IMR-90 (cell line): Measurements from ENCODE around the gene CELF5. TPM values are rescaled to one million over a fixed set of nuclear protein-coding genes. Genes with fewer than 3 reads are reported as not detected.

ENCODE experiments used
- ATAC-seq: fragments of 200-7000 bp; cut with Tn5 transposase; 2 replicates; pipeline ENCODE4 v1.9.1; 2020; ENCODE audit warnings: low read depth, mild to moderate bottlenecking, moderate library complexity
- BruUV-seq: library from RNA; stranded (reverse); fragments of 400-500 nt; replicated peaks from 2 replicates; lab custom pipeline; 2021; lab: Mats Ljungman, UMichigan
- CTCF ChIA-PET: fragments of 300-600 bp; formaldehyde crosslinking; extraction: SDS; loops from one replicate; lab custom pipeline; 2021; ENCODE audit warnings: antibody characterized with exemption; lab: Yijun Ruan, JAX
- POLR2A ChIA-PET: fragments of 300-600 bp; sonication (Branson Sonifier 250); formaldehyde crosslinking; loops from one replicate; lab custom pipeline; 2022; ENCODE audit warnings: antibody characterized with exemption; ENCODE audit not compliant: unreplicated experiment; lab: Charles Lee
- DNase-seq: peaks from one replicate; pipeline ENCODE4 v3.0.0; 2013
- H2AFZ ChIP-seq: replicated peaks from 2 replicates; pipeline ENCODE3; 2013; ENCODE audit warnings: low read length, mild to moderate bottlenecking; ENCODE audit not compliant: poor library complexity
- H2AK5ac ChIP-seq: 2 replicates; pipeline ENCODE4 v1.6.1; 2013; ENCODE audit warnings: low read depth, low read length, inconsistent platforms
- H2AK9ac ChIP-seq: replicated peaks from 2 replicates; pipeline ENCODE3; 2013; ENCODE audit warnings: mild to moderate bottlenecking, low read depth, low read length, moderate library complexity; ENCODE audit not compliant: poor library complexity
- H2BK120ac ChIP-seq: 2 replicates; pipeline ENCODE4 v1.6.1; 2013; ENCODE audit warnings: low read depth, low read length, inconsistent platforms
- H2BK15ac ChIP-seq: 3 replicates; pipeline ENCODE4 v1.6.1; 2013; ENCODE audit warnings: low read depth, low read length, inconsistent platforms
- H2BK20ac ChIP-seq: 2 replicates; pipeline ENCODE4 v1.6.1; 2013; ENCODE audit warnings: low read depth, mild to moderate bottlenecking, inconsistent platforms, low read length, moderate library complexity
- H2BK5ac ChIP-seq: 2 replicates; pipeline ENCODE4 v1.6.1; 2013; ENCODE audit warnings: mild to moderate bottlenecking, low read depth, low read length, inconsistent platforms; ENCODE audit not compliant: poor library complexity, severe bottlenecking
- H3K14ac ChIP-seq: replicated peaks from 2 replicates; pipeline ENCODE4 v1.6.1; 2013; ENCODE audit warnings: low read depth, low read length, inconsistent platforms
- H3K18ac ChIP-seq: 2 replicates; pipeline ENCODE4 v1.6.1; 2013; ENCODE audit warnings: low read depth, low read length, control low read depth
- H3K23ac ChIP-seq: 2 replicates; pipeline ENCODE4 v1.6.1; 2013; ENCODE audit warnings: low read depth, low read length, inconsistent platforms
- H3K27ac ChIP-seq: 2 replicates; pipeline ENCODE4 v1.5.1; 2013; ENCODE audit warnings: mild to moderate bottlenecking, control low read depth, low read length; ENCODE audit not compliant: insufficient read depth
- H3K27me3 ChIP-seq: 2 replicates; pipeline ENCODE4 v1.6.1; 2013; ENCODE audit warnings: low read length; ENCODE audit not compliant: control insufficient read depth, insufficient read depth
- H3K36me3 ChIP-seq: 2 replicates; pipeline ENCODE4 v1.6.1; 2013; ENCODE audit warnings: low read length, mixed read lengths; ENCODE audit not compliant: control insufficient read depth, insufficient read depth
- H3K4ac ChIP-seq: 2 replicates; pipeline ENCODE4 v1.6.1; 2013; ENCODE audit warnings: low read depth, low read length, inconsistent platforms
- H3K4me1 ChIP-seq: 2 replicates; pipeline ENCODE4 v1.6.1; 2013; ENCODE audit warnings: low read length, mixed read lengths; ENCODE audit not compliant: control insufficient read depth, insufficient read depth
- H3K4me2 ChIP-seq: 2 replicates; pipeline ENCODE4 v1.6.1; 2013; ENCODE audit warnings: low read depth, mild to moderate bottlenecking, control low read depth, low read length, moderate library complexity
- H3K4me3 ChIP-seq: 2 replicates; pipeline ENCODE4 v1.5.1; 2013; ENCODE audit warnings: low read depth, mild to moderate bottlenecking, control low read depth, low read length, moderate library complexity; ENCODE audit not compliant: insufficient read depth
- H3K56ac ChIP-seq: 2 replicates; pipeline ENCODE4 v1.6.1; 2013; ENCODE audit warnings: low read length, inconsistent platforms; ENCODE audit not compliant: insufficient read depth; ENCODE audit errors: extremely low read depth
- H3K79me1 ChIP-seq, 2 experiments: 2 replicates each; pipeline ENCODE4 v1.6.1; 2013; ENCODE audit warnings: low read length in 2 of 2, inconsistent platforms in 1 of 2, low read depth in 1 of 2
- H3K9ac ChIP-seq: 2 replicates; pipeline ENCODE4 v1.6.1; 2013; ENCODE audit warnings: low read depth, low read length, control low read depth
- H3K9me1 ChIP-seq: 2 replicates; pipeline ENCODE4 v1.6.1; 2013; ENCODE audit warnings: low read length, inconsistent platforms; ENCODE audit not compliant: insufficient read depth
- H3K9me3 ChIP-seq: 2 replicates; pipeline ENCODE4 v1.6.1; 2013; ENCODE audit warnings: low read length; ENCODE audit not compliant: control insufficient read depth, insufficient read depth
- H4K20me1 ChIP-seq: 2 replicates; pipeline ENCODE4 v1.6.1; 2013; ENCODE audit warnings: low read length, inconsistent platforms; ENCODE audit not compliant: insufficient read depth
- H4K5ac ChIP-seq: 2 replicates; pipeline ENCODE4 v1.6.1; 2013; ENCODE audit warnings: mild to moderate bottlenecking, low read depth, low read length, control low read depth
- H4K8ac ChIP-seq, 2 experiments: 2 replicates each; pipeline ENCODE4 v1.6.1; 2013; ENCODE audit warnings: low read depth in 2 of 2, low read length in 2 of 2, control low read depth in 1 of 2, inconsistent platforms in 1 of 2
- H4K91ac ChIP-seq: 2 replicates; pipeline ENCODE4 v1.6.1; 2013; ENCODE audit warnings: low read depth, low read length, inconsistent platforms; ENCODE audit not compliant: insufficient read depth
- CHD1 ChIP-seq: IDR thresholded peaks from 2 replicates; pipeline ENCODE4 v1.6.1; 2012; ENCODE audit warnings: low read depth, low read length, improper control_type of control experiment
- MAFK ChIP-seq: IDR thresholded peaks from 2 replicates; pipeline ENCODE4 v1.6.1; 2012; ENCODE audit warnings: low read depth, low read length, improper control_type of control experiment
- MXI1 ChIP-seq: IDR thresholded peaks from 2 replicates; pipeline ENCODE4 v1.6.1; 2012; ENCODE audit warnings: low read depth, mild to moderate bottlenecking, low read length, moderate library complexity, borderline replicate concordance
- RFX5 ChIP-seq: IDR thresholded peaks from 2 replicates; pipeline ENCODE4 v1.8.0; 2012; ENCODE audit warnings: low read depth, mild to moderate bottlenecking, low read length, moderate library complexity
- WGBS, 2 experiments: methylation state at CpG; one replicate each; pipeline versions ENCODE4 v1.1.5 to v1.1.7; 2013; ENCODE audit warnings: missing lambda C conversion rate in 2 of 2; ENCODE audit not compliant: insufficient read length in 1 of 2; ENCODE audit errors: extremely low coverage in 2 of 2; 5-methylcytosine and 5-hydroxymethylcytosine counted together
- dilution Hi-C: fragments of 300-500 bp; cut with HindIII; formaldehyde crosslinking; loops from one replicate; pipeline ENCODE4 v1.14.3; 2018; ENCODE audit warnings: low sequenced_read_pairs; ENCODE audit not compliant: unreplicated experiment
- in situ Hi-C: fragments of 300-500 bp; cut with MboI; formaldehyde crosslinking; loops from 3 replicates; pipeline ENCODE4 v1.14.3; 2019; ENCODE audit warnings: low sequenced_read_pairs, inconsistent platforms, mixed read lengths
- intact Hi-C: fragments of 100-400 bp; cut with micrococcal nuclease; formaldehyde crosslinking; loops from 2 replicates; pipeline ENCODE4 v1.10.0; 2022
- polyA plus RNA-seq, 3 experiments: library from polyadenylated mRNA; depleted of rRNA; stranded (reverse); fragments of >200 nt; gene quantifications; 2 replicates each; pipeline ENCODE4 v1.2.3, GENCODE V29; 2012; ENCODE audit warnings: low replicate concordance in 1 of 3
- total RNA-seq: library from RNA; depleted of rRNA; stranded (reverse); fragments of >200 nt; gene quantifications from 2 replicates; pipeline ENCODE4 v1.2.3, GENCODE V29; 2012
- TF ChIP-seq, protein P1 (sequence below): fragments of 150-350 bp; IDR thresholded peaks from 2 replicates; pipeline ENCODE4 v1.6.1; 2017; ENCODE audit warnings: mild to moderate bottlenecking, antibody characterized with exemption, low read length, low read depth

CELF5 gene
- total and polyA plus RNA-seq, 2 of the 4 experiments (the other 2 are of a cell fraction) = 0.02 TPM; not detected in 1

DNA sequence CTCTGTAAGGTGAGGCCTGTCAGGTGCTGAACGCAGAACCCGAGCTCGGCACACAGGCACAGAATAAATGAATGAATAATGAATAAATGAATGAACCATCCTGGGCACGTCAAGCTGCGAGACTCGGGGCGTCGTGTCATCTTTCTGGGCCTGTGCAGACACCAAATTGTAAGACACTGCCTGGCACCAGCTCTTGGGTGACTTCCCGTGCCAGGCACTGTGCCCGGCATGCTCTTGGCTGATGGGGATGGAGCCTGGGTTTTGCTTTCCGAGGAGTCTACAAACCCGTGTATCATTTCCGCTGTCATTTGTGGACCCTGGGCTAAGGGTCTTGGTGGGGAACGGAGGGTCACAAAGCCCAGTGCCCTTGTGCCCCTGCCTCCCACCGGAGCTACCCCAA lies 43.9 kb downstream of the CELF5 start:
- no peaks in the 10 kb centered on the region for H3K79me1 ChIP-seq
- H4K91ac ChIP-seq = no peak overlapping the region
- no peak overlapping the region for H2BK5ac ChIP-seq
- no peak overlapping the region for H2BK15ac ChIP-seq
- H4K20me1 ChIP-seq = no peaks in the 10 kb centered on the region
- H3K4me3 ChIP-seq = no peak overlapping the region
- in situ Hi-C loops (no loop called here), intact Hi-C loops (no loop called here), dilution Hi-C loops (no loop called here)
- H3K23ac ChIP-seq = no peak overlapping the region
- no peak for DNase-seq
- no peak overlapping the region for H2AK5ac ChIP-seq
- CTCF ChIA-PET = no interaction called here
- POLR2A ChIA-PET = no interaction called here
- no peak overlapping the region for H3K18ac ChIP-seq
- no TSS peak for BruUV-seq
- H3K27me3 ChIP-seq = peaks cover 56% of the 10 kb centered on the region
- WGBS, 2 experiments = 80% methylated on average over 8 of the region's 15 CpGs; no CpG with 5 or more reads in 1 of the 2 experiments
- H3K9ac ChIP-seq = no peak overlapping the region
- H2BK20ac ChIP-seq = no peak overlapping the region
- H3K9me1 ChIP-seq = no peaks in the 10 kb centered on the region
- no peak overlapping the region for H3K27ac ChIP-seq
- H3K36me3 ChIP-seq = no peaks in the 10 kb centered on the region
- no peak overlapping the region for H4K5ac ChIP-seq
- H3K56ac ChIP-seq = no peak overlapping the region
- peaks cover 6% of the 10 kb centered on the region for H3K9me3 ChIP-seq
- no peak for TF ChIP-seq CHD1
- no peak for TF ChIP-seq RFX5
- TF ChIP-seq MXI1 = no peak
- TF ChIP-seq, protein P1, sequence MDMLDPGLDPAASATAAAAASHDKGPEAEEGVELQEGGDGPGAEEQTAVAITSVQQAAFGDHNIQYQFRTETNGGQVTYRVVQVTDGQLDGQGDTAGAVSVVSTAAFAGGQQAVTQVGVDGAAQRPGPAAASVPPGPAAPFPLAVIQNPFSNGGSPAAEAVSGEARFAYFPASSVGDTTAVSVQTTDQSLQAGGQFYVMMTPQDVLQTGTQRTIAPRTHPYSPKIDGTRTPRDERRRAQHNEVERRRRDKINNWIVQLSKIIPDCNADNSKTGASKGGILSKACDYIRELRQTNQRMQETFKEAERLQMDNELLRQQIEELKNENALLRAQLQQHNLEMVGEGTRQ = no peak
- TF ChIP-seq MAFK = no peak
- ATAC-seq = no peak
- no peak overlapping the region for H2AK9ac ChIP-seq
- no peaks in the 10 kb centered on the region for H3K4me1 ChIP-seq
- no peak overlapping the region for H4K8ac ChIP-seq
- H2AFZ ChIP-seq = no peak overlapping the region
- H3K14ac ChIP-seq = no peak overlapping the region
- H3K4me2 ChIP-seq = no peak overlapping the region
- no peak overlapping the region for H3K4ac ChIP-seq
- H2BK120ac ChIP-seq = no peak overlapping the region
